HEK293 (cell line): ENCODE results near the gene FAM210B.

Experiments
- CTCF ChIA-PET: fragments of 350-600 bp; formaldehyde crosslinking; extraction: SDS; loops from one replicate; lab custom pipeline; 2021; ENCODE audit warnings: antibody characterized with exemption; lab: Yijun Ruan, JAX
- POLR2A ChIA-PET: fragments of 300-600 bp; formaldehyde crosslinking; extraction: SDS; loops from one replicate; lab custom pipeline; 2020; ENCODE audit warnings: antibody characterized with exemption, inconsistent platforms; lab: Yijun Ruan, JAX
- H3K27ac ChIP-seq: fragments of 200-500 bp; sonication (Bioruptor generic); 2 replicates; pipeline ENCODE4 v1.5.1; 2014; ENCODE audit warnings: low read depth, low read length, control low read depth, inconsistent platforms; ENCODE audit errors: extremely low read depth
- H3K36me3 ChIP-seq, 2 experiments: fragments of 200-500 bp in 1 of 2; sonication (Bioruptor generic) in 1 of 2; 1 replicate in 1 of 2; 2 replicates in 1 of 2; pipeline ENCODE4 v1.5.1; 2014 to 2017; ENCODE audit warnings: inconsistent platforms in 2 of 2, low read length in 2 of 2; ENCODE audit not compliant: control insufficient read depth in 2 of 2, insufficient read depth in 1 of 2
- H3K4me1 ChIP-seq: fragments of 200-500 bp; sonication (Bioruptor generic); 2 replicates; pipeline ENCODE4 v1.5.1; 2014; ENCODE audit warnings: mild to moderate bottlenecking, low read length, inconsistent platforms; ENCODE audit not compliant: control insufficient read depth, insufficient read depth
- H3K4me3 ChIP-seq: 2 replicates; pipeline ENCODE4 v1.5.1; 2011; ENCODE audit warnings: low read depth, mild to moderate bottlenecking, control low read depth, low read length, moderate library complexity
- H3K9me3 ChIP-seq: fragments of 200-500 bp; sonication (Bioruptor generic); 2 replicates; pipeline ENCODE4 v1.5.1; 2014; ENCODE audit warnings: low read depth, low read length, inconsistent platforms; ENCODE audit not compliant: control insufficient read depth, insufficient read depth
- BCL11B ChIP-seq: fragments of 450-650 bp; formaldehyde crosslinking; IDR thresholded peaks from 2 replicates; pipeline ENCODE4 v1.5.1; 2016; ENCODE audit warnings: low read depth, missing biosample characterization, missing genetic modification characterization
- HOXA7 ChIP-seq: sonication (generic); formaldehyde crosslinking; IDR thresholded peaks from 2 replicates; pipeline ENCODE4 v1.8.1; 2022; ENCODE audit warnings: missing genetic modification reagents, borderline replicate concordance
- RBAK ChIP-seq: fragments of 450-650 bp; formaldehyde crosslinking; IDR thresholded peaks from 2 replicates; pipeline ENCODE4 v1.5.1; 2016; ENCODE audit warnings: missing biosample characterization, missing genetic modification characterization
- ZBTB20 ChIP-seq: fragments of 450-650 bp; formaldehyde crosslinking; IDR thresholded peaks from 2 replicates; pipeline ENCODE4 v1.5.1; 2016; ENCODE audit warnings: missing biosample characterization, missing genetic modification characterization
- ZNF121 ChIP-seq: fragments of 450-650 bp; formaldehyde crosslinking; IDR thresholded peaks from 2 replicates; pipeline ENCODE4 v1.5.1; 2016; ENCODE audit warnings: missing biosample characterization, missing genetic modification characterization
- ZNF146 ChIP-seq: fragments of 450-650 bp; formaldehyde crosslinking; IDR thresholded peaks from 2 replicates; pipeline ENCODE4 v1.5.1; 2016; ENCODE audit warnings: missing biosample characterization, missing genetic modification characterization
- ZNF184 ChIP-seq: fragments of 450-650 bp; IDR thresholded peaks from 2 replicates; pipeline ENCODE4 v1.5.1; 2018; ENCODE audit warnings: missing biosample characterization, mild to moderate bottlenecking, missing genetic modification characterization
- ZNF211 ChIP-seq: fragments of 450-650 bp; formaldehyde crosslinking; IDR thresholded peaks from 2 replicates; pipeline ENCODE4 v1.5.1; 2016; ENCODE audit warnings: low read depth, missing biosample characterization, missing genetic modification characterization
- ZNF416 ChIP-seq: fragments of 450-650 bp; formaldehyde crosslinking; IDR thresholded peaks from 2 replicates; pipeline ENCODE4 v1.5.1; 2016; ENCODE audit warnings: missing biosample characterization, missing genetic modification characterization
- ZNF530 ChIP-seq: fragments of 450-650 bp; formaldehyde crosslinking; IDR thresholded peaks from 2 replicates; pipeline ENCODE4 v1.5.1; 2016; ENCODE audit warnings: low read depth, missing biosample characterization, missing genetic modification characterization
- ZNF768 ChIP-seq: fragments of 450-650 bp; formaldehyde crosslinking; IDR thresholded peaks from 2 replicates; pipeline ENCODE4 v1.5.1; 2018; ENCODE audit warnings: missing biosample characterization, mild to moderate bottlenecking, missing genetic modification characterization
- TF ChIP-seq, protein P1 (sequence below): fragments of 450-650 bp; formaldehyde crosslinking; IDR thresholded peaks from 2 replicates; pipeline ENCODE4 v1.5.1; 2016; ENCODE audit warnings: missing biosample characterization, missing genetic modification characterization
- TF ChIP-seq, protein P2 (sequence below): fragments of 450-650 bp; formaldehyde crosslinking; conservative IDR thresholded peaks from 2 replicates; pipeline ENCODE4 v1.5.1; 2016; ENCODE audit warnings: low read depth, missing biosample characterization, missing genetic modification characterization
- TF ChIP-seq, protein P3 (sequence below): fragments of 450-650 bp; formaldehyde crosslinking; IDR thresholded peaks from 2 replicates; pipeline ENCODE4 v1.5.1; 2017; ENCODE audit warnings: missing biosample characterization, missing genetic modification characterization
- TF ChIP-seq, protein P4 (sequence below): fragments of 450-650 bp; formaldehyde crosslinking; IDR thresholded peaks from 2 replicates; pipeline ENCODE4 v1.5.1; 2016; ENCODE audit warnings: missing biosample characterization, missing genetic modification characterization

FAM210B gene

DNA sequence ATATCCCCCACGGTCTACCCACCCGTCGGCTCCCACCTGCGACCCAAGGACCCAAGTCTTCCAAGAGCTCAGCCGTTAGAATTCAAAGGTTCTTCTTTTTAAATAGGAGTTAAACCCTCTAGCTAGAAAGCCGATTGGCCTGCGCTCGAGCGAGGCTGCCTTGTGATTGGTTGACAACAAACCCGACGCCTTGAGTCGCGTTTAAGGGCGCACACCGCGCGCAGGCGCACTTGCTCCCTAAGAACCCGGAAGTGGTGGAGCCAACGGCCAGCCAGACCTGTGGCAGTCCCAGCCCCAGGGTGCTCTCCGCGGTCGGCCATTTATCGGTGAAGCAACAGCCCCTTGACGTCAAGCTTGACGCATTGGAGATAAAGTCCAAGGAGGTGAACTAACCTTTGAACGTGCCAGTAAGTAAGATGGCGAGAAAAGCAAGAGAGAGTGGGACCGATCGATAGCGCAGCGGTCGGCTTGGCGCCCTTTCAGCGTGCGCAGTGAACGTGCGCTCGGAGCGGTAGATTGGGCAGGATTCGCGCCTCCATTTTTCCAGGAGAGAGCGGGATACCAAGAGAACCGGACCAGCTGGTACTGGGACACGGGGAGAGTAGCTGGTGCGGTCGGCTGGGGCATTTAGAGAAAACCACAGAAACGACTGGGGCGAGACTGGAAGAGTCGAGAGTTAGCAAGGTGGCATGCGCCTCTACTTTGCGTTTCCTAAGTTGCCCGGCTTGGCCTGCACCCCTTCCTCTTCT lies 33.5 kb downstream of the FAM210B start, which contains the start of the genes AURKA and CSTF1 (continued):
- no peak; the same call in 1 of the 2 replicates for TF ChIP-seq ZNF146 (tag by site-specific recombination)
- no peak for TF ChIP-seq RBAK (tag by site-specific recombination)
- TF ChIP-seq, protein P1, sequence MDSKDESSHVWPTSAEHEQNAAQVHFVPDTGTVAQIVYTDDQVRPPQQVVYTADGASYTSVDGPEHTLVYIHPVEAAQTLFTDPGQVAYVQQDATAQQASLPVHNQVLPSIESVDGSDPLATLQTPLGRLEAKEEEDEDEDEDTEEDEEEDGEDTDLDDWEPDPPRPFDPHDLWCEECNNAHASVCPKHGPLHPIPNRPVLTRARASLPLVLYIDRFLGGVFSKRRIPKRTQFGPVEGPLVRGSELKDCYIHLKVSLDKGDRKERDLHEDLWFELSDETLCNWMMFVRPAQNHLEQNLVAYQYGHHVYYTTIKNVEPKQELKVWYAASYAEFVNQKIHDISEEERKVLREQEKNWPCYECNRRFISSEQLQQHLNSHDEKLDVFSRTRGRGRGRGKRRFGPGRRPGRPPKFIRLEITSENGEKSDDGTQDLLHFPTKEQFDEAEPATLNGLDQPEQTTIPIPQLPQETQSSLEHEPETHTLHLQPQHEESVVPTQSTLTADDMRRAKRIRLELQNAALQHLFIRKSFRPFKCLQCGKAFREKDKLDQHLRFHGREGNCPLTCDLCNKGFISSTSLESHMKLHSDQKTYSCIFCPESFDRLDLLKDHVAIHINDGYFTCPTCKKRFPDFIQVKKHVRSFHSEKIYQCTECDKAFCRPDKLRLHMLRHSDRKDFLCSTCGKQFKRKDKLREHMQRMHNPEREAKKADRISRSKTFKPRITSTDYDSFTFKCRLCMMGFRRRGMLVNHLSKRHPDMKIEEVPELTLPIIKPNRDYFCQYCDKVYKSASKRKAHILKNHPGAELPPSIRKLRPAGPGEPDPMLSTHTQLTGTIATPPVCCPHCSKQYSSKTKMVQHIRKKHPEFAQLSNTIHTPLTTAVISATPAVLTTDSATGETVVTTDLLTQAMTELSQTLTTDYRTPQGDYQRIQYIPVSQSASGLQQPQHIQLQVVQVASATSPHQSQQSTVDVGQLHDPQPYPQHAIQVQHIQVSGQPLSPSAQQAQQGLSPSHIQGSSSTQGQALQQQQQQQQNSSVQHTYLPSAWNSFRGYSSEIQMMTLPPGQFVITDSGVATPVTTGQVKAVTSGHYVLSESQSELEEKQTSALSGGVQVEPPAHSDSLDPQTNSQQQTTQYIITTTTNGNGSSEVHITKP (tag by site-specific recombination): peak; percentile 50
- TF ChIP-seq BCL11B (tag by site-specific recombination): no peak
- no peak for TF ChIP-seq ZNF121 (tag by site-specific recombination)

DNA sequence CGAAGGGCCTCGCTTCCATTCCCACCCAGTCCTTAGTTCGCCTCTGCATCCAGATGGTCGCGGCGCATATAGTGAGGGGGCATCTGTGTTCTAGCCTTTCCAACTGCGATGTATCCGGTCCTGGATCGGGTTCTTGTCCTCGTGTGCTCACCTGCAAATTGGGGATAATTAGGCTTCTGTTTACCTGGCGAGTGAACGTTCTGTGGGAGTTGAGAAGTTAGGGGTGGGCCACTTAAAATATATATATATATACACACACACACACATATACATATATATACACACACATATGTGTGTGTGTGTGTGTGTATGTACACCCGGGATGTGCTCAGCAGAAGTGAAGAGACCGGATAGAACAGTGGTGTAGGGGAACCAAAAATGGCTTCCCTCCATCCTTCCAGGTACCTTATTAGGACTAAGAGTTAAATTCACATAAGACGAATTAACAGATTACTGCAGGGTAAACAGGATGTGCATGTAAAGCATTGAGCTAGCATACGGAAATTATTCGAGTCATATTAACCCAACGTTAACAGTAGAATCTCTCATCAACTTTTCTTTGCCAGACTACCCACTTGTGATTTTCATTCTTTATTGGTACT lies 34.2 kb downstream of the FAM210B start:
- Histone ChIP-seq H3K4me3 (peak overlapping the region; percentile 88), H3K9me3 (no peaks in the 10 kb centered on the region), H3K27ac (peak overlapping the region; percentile 83), H3K4me1 (peaks cover 4% of the 10 kb centered on the region; the same call in 1 of the 2 replicates)
- CTCF ChIA-PET: interaction anchor here (0.7 to 1.0 kb wide), 3 partner anchors 9 to 19 kb away, joined by 3 to 5 read pairs (median 3); no protein-coding TSS in a partner anchor
- TF ChIP-seq, protein P2, sequence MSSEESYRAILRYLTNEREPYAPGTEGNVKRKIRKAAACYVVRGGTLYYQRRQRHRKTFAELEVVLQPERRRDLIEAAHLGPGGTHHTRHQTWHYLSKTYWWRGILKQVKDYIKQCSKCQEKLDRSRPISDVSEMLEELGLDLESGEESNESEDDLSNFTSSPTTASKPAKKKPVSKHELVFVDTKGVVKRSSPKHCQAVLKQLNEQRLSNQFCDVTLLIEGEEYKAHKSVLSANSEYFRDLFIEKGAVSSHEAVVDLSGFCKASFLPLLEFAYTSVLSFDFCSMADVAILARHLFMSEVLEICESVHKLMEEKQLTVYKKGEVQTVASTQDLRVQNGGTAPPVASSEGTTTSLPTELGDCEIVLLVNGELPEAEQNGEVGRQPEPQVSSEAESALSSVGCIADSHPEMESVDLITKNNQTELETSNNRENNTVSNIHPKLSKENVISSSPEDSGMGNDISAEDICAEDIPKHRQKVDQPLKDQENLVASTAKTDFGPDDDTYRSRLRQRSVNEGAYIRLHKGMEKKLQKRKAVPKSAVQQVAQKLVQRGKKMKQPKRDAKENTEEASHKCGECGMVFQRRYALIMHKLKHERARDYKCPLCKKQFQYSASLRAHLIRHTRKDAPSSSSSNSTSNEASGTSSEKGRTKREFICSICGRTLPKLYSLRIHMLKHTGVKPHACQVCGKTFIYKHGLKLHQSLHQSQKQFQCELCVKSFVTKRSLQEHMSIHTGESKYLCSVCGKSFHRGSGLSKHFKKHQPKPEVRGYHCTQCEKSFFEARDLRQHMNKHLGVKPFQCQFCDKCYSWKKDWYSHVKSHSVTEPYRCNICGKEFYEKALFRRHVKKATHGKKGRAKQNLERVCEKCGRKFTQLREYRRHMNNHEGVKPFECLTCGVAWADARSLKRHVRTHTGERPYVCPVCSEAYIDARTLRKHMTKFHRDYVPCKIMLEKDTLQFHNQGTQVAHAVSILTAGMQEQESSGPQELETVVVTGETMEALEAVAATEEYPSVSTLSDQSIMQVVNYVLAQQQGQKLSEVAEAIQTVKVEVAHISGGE (tag by site-specific recombination): peak; percentile 66
- TF ChIP-seq HOXA7 (CRISPR knock-in tag): no peak
- 0 out of 2 replicates have a peak, but pooled peaks have one; percentile 20 for TF ChIP-seq ZNF184
- no peak for TF ChIP-seq ZNF416 (tag by site-specific recombination)
- TF ChIP-seq, protein P3, sequence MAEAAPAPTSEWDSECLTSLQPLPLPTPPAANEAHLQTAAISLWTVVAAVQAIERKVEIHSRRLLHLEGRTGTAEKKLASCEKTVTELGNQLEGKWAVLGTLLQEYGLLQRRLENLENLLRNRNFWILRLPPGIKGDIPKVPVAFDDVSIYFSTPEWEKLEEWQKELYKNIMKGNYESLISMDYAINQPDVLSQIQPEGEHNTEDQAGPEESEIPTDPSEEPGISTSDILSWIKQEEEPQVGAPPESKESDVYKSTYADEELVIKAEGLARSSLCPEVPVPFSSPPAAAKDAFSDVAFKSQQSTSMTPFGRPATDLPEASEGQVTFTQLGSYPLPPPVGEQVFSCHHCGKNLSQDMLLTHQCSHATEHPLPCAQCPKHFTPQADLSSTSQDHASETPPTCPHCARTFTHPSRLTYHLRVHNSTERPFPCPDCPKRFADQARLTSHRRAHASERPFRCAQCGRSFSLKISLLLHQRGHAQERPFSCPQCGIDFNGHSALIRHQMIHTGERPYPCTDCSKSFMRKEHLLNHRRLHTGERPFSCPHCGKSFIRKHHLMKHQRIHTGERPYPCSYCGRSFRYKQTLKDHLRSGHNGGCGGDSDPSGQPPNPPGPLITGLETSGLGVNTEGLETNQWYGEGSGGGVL (tag by site-specific recombination): no peak
- no peak for TF ChIP-seq ZNF768 (tag by site-specific recombination)
- TF ChIP-seq ZNF211 (tag by site-specific recombination): no peak
- TF ChIP-seq, protein P4, sequence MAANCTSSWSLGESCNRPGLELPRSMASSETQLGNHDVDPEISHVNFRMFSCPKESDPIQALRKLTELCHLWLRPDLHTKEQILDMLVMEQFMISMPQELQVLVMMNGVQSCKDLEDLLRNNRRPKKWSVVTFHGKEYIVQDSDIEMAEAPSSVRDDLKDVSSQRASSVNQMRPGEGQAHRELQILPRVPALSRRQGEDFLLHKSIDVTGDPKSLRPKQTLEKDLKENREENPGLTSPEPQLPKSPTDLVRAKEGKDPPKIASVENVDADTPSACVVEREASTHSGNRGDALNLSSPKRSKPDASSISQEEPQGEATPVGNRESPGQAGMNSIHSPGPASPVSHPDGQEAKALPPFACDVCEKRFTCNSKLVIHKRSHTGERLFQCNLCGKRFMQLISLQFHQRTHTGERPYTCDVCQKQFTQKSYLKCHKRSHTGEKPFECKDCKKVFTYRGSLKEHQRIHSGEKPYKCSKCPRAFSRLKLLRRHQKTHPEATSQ (tag by site-specific recombination): 0 out of 2 replicates have a peak, but pooled peaks have one; percentile 2
- 0 out of 2 replicates have a peak, but pooled peaks have one; percentile 7 for TF ChIP-seq ZBTB20 (tag by site-specific recombination)
- TF ChIP-seq ZNF530: no peak
- TF ChIP-seq, all 188 proteins: peak for 4
- POLR2A ChIA-PET: interaction anchor here (0.6 to 2.4 kb wide), 4 partner anchors 10 to 1218 kb away, joined by 5 to 31 read pairs (median 8); partner anchors contain the start of gene FAM210B
- peaks cover 20 to 72% of the 10 kb centered on the region in 2 experiments for H3K36me3 ChIP-seq
